NCI-H2171 (cell line): ENCODE data around the gene MED25.

Experiments
- DNase-seq: peaks from one replicate; lab custom pipeline; 2025; lab: John Stamatoyannopoulos, UW

MED25 gene

DNA sequence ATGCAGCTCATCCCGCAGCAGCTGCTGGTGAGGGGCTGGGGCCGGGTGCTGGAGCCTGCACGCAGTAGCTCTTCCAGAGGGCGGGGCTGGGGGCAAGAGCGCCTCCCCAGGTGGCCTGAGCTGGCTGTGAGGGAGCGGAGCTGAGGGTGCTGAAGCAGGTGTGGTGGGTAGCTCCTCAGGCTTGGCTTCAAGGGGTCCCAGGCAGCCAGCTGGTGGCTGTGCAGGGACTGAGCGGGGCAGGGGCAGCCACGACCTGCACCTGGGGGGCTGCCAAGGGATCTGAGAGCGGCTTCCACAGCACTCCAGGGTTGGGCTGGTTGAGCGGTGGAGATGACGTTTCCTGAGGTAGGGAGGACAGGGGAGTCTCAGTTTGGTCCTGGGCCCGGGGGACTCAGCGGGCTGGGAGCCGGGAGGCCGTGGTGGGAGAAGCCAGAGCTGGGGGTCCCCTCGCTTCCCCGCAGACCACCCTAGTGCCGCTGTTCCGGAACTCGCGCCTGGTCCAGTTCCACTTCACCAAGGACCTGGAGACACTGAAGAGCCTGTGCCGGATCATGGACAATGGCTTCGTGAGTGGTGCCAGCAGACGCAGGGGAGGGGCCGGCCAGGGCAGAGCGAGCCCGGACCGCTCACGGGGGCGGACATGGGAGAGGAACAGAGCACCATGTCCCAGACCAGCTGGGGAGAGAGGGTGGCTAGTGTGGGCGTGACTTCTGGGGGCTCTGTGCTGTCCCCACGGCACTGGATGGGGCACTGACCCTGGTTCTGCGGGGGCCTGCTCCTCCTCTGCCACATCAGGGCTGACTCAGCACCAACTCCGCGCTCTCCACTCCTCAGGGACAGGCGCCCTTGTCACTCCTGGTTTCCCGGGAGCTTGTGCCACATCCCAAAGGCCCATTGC is 40.2 kb downstream of the MED25 start:
- DNase-seq = no peak

DNA sequence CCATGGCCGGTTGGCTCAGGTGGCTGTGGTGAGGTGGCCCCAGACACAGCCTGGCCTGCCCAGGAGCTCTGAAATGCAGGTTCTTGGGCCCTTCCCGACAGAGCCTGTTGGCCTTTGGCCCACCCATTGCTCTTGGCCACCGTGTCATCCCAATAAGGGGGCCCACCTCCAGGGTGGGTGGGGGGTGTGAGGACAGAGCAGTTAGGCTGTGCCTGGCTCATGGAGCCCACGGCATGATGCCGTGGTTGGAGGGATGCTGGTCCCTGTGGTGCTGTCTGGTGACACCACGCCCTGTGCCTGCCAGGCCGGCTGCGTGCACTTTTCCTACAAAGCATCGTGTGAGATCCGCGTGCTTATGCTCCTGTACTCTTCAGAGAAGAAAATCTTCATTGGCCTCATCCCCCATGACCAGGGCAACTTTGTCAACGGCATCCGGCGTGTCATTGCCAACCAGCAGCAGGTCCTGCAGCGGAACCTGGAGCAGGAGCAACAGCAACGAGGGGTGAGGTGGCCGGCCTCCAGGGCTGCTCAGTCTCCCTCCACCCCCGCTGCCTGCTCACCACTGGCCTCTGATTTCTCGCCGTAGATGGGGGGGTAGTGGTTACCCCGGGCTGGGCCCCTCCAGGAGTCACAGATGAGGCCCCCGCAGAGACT is 41.7 kb downstream of the MED25 start:
- DNase-seq = no peak

DNA sequence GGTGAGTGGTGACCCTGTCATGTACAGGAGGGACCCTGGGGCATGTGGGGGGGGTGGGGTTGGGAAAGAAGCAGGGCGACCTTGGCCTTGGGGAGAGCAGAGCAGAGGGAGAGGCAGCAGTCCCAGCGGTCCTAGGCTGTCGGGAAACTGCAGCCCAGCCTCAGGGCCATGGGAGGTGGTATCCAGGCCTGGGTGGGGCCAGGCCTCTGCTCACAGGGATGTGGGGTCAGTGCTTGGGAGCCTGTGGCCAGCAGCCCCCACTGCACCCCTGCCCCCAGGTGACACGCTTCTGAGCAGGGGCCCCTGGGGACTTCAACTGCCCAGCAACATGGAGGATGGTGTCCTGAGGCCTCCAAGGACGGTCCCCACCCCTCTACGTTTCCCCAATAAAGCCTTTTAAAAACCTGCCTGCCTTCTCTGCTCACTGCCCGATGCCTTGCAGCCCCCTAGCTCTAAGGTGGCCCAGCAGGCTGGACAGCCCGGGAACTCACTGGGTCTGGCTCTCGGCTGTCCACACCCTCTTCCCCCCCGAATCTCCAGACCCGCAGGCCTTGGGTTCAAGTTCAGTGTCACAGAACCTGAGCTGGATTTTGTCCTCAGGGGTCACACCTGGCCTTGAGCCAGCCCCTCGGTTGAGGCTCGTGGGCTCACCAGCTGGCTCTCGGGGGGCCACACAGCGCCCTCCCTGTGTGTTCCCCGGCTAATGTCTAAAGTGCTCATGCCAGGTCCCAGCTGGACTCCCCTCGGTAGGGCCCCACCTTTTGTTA is 42.4 kb downstream of the MED25 start:
- DNase-seq = no peak

DNA sequence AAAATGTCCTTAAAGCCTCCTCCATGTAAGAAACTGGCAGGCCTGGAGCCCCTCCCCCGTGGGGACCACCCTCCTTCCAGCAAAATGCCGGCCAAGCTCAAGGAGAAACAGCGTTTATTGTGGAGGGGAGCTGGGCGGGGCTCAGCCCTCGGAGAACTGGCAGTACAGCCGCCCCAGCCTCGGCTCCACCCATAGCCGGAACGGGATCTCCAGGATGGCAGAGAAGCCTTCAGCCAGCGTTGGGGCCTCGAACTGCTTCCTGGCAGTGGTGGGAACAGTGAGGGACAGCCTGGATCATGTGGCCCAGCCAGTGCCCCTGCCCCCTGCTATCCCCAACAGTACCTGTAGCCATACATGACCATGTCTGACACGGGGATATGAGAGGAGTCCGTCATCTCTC is 43.0 kb downstream of the MED25 start:
- DNase-seq = no peak

DNA sequence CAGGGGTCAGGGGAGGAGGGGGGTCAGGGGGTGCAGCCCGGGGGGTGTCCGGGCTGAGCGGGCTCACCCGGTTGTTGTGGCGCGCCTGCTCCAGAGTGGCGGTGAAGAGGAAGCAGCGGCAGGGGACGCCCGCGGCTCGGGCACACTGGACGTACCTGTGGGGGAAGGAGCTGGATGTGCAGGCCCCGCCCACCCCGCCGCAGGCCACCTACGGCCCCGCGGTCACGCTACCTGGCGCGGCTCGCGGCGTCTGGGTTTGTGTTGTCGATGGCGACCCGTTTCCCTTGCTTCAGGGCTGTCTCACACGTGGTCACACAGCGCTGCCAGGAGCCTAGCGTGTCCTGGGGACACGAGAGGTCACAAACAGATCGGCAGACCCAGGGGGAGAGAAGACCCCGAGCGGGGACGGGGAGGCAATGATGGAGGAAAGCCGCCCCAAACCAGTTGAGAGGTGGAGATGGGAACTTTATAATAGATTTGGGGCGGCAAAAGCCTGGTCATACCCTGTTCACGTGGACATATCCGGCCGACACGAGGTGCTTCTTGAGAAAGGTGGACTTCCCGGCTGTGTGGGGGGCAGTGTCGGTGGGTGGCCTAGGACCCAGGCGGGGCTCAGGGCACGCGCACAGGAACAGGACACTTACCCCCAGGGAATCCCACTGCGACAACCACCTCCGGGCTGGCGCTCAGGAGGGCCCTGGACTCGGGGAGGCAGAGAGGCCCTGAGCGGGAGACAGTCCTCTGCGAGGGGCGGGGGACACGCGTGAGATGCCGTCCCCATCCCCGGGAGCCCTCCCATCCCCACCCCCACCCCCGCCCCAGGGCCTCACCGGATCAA is 43.7 kb downstream of the MED25 start:
- no peak for DNase-seq

DNA sequence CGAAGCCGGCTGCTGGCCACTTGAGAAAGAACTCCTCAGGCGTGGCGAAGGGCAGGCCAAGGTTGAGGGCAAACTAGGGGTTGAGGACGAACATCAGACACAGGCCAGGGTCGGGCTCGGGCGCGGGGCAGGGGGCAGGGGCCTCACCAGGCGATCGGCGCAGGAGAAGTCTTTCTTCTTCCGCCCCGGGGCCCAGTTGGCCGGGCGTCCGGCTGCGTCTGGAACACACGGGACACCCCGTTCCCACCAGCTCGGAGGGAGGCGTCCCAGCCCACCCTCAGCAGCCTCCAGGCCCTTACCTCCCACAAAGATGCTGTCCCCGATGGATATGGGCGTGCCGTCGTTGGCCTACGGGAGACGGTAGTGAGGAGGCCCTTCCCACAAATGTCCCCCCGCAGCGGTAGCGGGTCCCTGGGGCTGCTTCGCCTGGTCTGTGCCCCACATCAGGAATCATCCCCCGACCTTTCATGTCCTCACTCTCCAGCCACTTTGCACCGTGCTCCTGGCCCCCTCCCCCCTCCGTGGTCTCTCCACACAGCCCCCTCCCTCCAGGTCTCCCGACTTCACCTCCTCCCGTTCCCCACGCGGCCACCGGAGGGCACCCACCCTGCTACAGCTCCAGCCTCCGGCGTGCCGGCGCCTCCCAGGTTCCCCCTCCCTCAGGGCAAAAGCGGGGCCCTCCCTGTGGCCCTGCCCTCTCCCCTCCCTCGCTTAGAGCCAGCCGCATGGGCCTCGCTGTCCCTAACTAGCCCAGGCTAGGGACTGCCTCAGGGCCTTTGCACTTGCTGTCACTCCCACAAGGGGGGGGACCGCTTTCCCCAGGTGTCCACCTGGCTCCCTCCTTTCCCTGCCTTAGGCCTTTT is 44.5 kb downstream of the MED25 start:
- DNase-seq = peak; percentile 7

DNA sequence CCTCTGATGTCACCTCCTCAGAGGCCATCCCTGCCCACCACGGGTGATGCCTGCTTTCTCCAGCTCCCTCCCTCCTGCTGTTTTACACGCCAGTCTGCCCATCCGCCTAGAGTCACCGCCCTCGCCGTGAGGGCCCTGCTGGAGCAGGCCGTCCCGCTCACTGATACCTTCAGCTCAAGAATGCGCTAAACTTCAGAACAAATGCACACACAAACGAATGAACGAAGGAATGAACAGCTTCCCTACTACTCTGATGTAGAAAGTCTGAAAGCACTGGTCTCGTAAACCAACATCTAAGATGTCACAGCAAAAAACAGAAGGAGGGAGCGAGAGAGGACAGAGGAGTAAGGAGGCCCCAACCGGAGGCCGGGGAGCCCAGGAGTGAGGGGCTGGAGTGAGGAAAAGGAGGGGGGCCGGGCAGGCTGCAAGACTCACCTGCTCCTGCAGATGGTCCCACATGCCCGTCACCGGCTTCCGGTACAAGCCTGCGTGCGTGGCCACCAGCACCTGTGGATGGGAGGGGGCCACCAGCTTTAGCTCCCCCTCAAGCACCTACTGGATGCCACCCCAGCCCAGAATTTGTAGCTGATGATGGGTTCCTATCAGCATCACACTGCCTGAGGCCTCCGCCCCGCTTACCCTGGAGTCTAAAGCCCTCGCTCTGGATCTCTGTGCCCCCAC is 45.3 kb downstream of the MED25 start:
- DNase-seq = no peak

DNA sequence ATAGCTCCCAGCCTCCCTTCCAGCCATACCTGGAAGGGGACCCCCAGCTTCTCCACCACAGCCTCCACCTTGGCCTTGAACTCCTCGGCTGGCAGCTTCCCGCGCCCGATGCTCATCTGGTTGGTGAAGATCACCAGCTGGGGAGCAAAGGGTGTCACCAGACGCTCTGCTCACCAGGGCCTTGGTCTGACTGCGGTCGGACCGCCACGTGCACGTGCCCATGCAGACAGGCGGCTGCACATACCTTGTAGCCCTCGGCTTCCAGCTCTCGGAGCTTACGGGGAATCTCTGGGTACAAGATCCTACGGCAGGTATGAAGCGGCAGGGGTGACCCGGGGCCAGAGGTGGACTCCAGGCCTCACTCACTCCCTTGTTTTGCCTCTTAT is 45.8 kb downstream of the MED25 start:
- no peak for DNase-seq

DNA sequence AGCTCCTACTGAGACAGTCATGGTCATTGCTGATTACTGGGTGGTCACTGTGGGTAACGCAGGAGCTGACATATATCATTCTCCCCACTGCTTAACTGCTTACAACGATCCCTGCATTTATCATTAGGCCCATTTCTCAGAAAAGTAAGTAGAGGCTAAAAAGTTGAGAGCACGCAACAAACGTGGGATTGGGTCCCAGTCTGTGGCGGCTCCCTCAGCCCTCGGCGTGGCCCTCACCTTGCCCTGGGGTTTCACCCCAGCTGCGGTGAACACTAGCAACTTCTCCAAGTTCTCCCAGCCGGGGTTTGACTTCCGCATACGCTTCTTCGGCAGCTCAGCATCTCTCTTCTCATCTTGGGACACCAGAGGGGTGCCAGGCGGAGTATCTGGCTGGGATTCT is 46.8 kb downstream of the MED25 start:
- no peak for DNase-seq

DNA sequence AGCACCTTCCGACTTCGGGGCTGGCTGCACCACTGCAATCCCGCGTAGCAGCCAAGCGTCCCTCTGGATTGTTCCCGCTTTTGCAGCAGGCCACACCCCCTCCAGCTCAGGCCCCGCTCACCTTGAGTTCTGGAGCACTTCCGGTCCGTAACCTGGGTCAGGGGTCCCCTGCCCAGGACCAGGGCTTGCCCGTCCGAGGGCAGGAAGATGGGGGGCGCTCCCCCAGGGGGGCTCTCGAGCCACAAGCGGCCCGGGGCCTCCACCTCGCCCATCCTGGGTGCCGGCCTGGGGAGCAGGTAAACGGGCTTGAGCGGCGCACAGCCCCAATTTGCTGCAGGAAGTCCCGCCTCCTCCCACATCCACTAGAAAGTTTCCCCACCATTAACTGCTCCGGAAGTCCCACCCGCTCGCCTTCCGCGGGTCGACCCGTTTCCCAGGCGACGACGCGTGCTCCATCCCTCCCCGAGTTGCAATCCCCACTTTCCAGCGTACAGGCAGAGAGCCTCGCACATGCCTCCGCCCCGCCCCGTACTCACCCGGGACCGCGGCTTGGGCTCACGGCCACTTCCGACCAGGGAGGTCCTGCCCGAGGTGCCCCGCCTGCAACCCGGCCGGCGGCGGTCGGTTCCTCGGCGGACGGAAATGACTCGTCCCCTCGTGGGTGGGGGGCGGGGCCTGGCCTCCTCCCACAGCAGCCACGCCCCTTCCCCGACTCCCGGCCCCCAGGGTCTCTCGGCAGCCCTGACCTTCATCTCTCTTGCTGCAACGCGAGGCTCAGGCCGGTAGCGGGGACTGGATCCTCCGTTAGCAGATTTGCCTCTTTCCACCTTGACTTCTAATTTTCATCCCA is 49.1 kb downstream of the MED25 start, which contains the start of gene PNKP:
Gene PNKP, minus strand, starts transcription at position 644 of the 850 bp plus-strand sequence. Its CDS starts 372 bp downstream, at position 272.
- peak; percentile 89 for DNase-seq

DNA sequence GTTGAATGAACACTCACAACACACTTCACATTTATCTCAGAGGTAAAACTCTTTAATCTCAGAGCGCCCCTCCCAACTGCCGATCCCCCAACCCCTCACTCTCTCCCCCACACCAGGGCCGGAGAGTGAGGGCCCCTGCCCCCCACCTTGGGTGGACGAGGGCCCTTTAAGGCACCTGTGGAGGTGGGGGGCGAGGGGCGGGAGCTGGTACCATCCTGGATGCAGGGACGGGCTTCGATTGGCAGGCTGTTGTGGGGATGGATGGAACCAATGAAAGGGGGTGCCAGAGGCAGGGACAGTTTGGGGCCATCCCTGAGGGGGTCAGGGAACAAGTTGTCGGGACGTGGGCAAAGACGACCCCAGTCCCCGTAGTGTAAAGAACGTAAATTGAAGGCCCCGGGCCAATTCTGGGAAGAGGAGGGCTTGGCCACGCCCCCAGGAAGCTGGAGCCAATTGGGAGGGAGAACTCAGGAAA is 51.0 kb downstream of the MED25 start:
- DNase-seq = no peak

DNA sequence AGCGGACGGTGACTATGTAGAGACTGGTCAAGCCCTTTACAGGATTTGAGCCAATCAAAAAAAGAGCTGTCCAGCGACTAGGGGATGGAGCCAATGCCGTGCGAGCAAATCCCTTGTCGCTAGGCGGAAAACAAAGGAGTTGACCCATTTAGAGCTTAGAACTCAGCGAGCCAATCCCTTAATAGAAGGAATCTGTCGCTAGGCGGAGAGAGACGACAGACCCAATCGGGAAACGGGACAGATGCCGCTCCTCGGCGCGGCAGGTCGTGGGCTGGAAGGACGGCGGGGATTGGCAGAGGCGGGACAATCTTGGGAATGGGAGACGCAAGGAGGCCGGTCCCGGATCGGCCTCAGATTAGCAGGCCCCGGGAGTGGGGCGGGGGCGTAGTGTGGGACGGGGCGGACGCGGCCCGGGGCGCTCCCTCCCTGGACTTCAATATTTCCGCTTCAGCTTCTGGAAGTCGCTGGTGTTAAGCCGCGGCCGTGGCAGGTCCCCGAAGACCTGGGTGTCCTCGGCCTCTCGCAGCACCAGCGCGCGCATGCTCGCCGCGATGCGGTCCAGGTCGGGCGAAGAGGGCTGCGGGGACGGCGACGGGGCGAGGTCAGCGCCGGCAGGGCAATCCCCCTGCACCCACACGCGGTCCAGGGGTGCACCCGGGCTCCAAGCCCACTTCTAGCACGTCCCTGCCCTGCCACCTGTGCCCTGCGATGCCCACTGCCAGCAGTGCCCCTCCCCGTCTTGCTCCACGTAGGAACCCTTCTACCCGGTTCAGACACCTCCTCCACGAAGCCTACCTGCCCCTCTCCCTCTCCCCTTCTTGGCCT is 51.6 kb downstream of the MED25 start:
- DNase-seq = peak; percentile 98

DNA sequence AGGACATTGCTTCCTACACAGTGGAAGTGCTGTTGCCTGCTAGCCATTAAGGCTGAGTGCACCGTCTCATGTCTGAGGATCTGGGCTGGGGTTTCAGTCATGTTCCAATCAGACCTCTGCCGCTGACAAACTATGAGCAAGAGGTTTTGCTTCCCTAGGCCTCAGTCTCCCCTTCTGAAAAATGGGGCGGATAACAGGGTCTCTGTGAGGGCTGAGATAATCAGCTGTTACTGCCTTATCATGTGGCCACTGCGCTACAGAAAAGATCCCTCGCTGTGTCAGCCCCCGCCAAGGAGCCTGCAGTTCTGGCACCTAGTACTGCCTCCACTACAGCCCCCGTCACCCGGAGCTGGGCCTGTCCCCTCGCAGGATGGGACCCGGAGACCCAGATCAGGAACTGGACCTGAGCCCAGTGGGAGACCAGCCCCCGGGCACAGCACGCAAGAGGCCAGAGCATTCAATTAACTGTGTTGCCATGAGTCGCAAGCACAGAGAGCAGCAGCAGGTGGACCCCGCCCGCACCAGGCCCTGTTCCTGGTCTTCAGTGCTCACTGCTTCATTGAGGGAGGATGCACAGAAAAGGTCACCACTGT is 52.3 kb downstream of the MED25 start:
- no peak for DNase-seq

DNA sequence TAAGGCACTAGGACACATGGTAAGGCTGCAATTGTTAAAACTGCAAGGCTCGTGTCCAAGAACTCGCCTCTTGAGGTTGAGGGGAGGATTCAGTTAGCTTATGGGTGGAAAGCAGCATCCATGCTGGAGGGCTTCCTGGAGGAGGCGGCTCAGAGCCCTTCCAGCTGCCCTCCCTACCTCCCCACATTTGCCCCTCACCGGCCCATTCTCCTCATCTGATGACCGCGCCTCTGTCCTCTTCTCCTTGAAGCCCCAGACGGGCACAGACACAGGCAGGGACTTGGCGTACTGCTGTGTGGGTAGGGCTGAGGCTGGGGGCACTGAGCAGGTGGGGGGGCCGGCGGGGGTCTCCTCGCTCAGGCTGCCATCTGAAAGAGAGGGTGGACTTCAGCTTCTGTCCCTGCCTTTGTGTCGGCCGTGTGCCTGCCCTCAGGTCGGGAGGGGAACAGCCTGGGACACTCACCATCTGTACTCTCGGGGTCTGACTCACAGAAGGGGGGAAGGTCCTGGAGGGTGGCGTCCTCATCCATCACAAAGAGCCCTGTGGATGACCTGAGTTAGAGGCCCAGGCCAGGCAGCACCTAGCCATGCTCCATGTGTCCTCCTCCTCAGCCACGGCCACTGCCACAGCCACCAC is 53.4 kb downstream of the MED25 start:
- DNase-seq = no peak

DNA sequence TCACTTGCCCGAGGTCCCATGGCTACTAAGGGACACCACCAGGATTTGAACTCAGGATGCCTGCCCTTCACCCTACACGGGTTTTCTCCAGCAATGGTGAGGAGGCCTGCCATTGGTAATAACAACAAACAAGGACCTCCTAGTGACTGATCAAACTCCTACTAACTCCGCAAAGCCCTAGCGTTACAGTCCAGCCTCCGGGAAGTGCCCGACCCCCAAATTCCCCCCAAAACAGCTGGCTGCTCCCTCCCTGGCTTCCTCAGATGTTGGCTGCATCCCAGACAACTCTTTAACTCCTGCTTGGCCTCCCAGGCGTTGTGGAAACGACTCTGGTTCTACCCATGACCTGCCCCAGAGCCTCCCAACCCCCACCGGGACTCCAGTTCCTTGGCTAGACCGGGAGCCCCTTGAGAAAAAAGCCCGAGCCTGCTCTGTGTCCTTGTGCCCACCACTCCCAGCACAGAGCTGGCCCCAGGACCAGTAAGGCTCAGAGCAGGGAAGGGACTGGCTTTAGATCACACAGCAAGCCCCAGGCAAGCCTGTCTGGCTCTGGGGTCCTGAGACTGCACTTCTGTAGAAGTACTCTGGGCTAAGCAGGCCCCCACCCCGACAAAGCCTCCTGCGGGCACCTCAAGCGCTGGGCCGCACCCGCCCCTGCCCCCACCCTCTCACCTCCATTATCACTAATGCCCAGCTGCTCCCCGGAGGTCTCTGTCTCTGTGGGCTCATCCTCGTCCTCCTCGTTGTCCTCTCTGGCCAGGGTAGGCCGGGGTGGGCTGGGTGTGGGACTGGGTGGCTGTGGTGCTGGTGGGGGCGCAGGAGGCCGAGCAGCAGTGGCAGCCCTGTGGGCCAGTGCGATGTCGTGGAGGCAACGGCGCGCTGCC is 54.4 kb downstream of the MED25 start:
- no peak for DNase-seq

DNA sequence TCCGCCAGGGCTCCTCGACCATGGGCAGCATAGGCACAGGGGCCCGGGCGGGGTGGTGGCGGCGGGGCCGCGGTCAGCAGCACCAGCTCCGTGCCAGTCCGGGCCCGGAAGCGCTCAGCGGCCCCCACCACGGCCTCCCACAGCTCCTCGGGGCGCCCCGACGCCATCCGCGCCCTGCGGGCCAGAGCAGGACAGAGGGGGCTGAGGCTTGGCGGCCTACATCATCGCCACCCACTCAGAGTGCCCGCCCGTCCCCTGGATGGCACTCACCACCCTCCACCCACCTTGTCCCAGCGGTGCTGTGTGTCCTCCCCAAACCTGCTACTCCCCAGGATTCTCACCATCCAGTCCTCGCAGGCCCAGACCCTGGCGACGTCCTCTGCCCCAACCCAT is 55.0 kb downstream of the MED25 start:
- no peak for DNase-seq
